HG03575 (cell line): ENCODE results near the gene RHD.
"Not testable (repeated sequence)": the region's sequence is repeated elsewhere in the genome, so short reads cannot be mapped to it uniquely, and the experiment has no call there.

Experiments
- ATAC-seq: cut with Tn5 transposase; IDR thresholded peaks from one replicate; pipeline ENCODE4 v1.9.1; 2021; ENCODE audit not compliant: unreplicated experiment, insufficient number of reproducible peaks, low FRiP score; ENCODE audit errors: extremely low read depth

RHD gene

GRCh38 chr1:25338188-25338981, 66.1 kb downstream of the RHD start, which contains the start of gene TMEM50A:
TMEM50A (plus strand) TSS chr1:25338334; CDS start chr1:25340487, 2,153 bp downstream.
- no peak for ATAC-seq

GRCh38 chr1:25338986-25339385, 66.7 kb downstream of the RHD start:
- no peak for ATAC-seq

- no peak for ATAC-seq
Measured at GRCh38 chr1:25341746-25342145, 69.4 kb downstream of the RHD start.

- ATAC-seq: no peak
Measured at GRCh38 chr1:25342846-25343245, 70.5 kb downstream of the RHD start.

- no peak for ATAC-seq
Measured at GRCh38 chr1:25343872-25344271, 71.6 kb downstream of the RHD start.

- no peak for ATAC-seq
Measured at GRCh38 chr1:25347556-25347955, 75.2 kb downstream of the RHD start.

GRCh38 chr1:25349606-25350005, 77.3 kb downstream of the RHD start:
- ATAC-seq: no peak

- ATAC-seq: no peak
Measured at GRCh38 chr1:25355841-25356395, 83.6 kb downstream of the RHD start.

GRCh38 chr1:25356441-25356840, 84.1 kb downstream of the RHD start:
- ATAC-seq: no peak

- no peak for ATAC-seq
Measured at GRCh38 chr1:25356848-25357247, 84.5 kb downstream of the RHD start.

- no peak for ATAC-seq
Measured at GRCh38 chr1:25360596-25361581, 88.6 kb downstream of the RHD start.

- no peak for ATAC-seq
Measured at GRCh38 chr1:25361901-25362300, 89.6 kb downstream of the RHD start.

GRCh38 chr1:25362634-25363559, 90.6 kb downstream of the RHD start:
- ATAC-seq: not testable (repeated sequence)

- ATAC-seq: no peak
Measured at GRCh38 chr1:25369241-25369640, 96.9 kb downstream of the RHD start.

GRCh38 chr1:25369691-25370271, 97.5 kb downstream of the RHD start:
- not testable (repeated sequence) for ATAC-seq

- ATAC-seq: not testable (repeated sequence)
Measured at GRCh38 chr1:25371757-25372156, 99.4 kb downstream of the RHD start.

GRCh38 chr1:25378367-25378766, 106.1 kb downstream of the RHD start:
- not testable (repeated sequence) for ATAC-seq
